Measurements from ENCODE around the gene ARHGEF3. TPM values are rescaled to one million over a fixed set of nuclear protein-coding genes. Genes with fewer than 3 reads are reported as not detected.

Gene ARHGEF3
- total RNA-seq, 4 donors from 2014 or later, result 13.3 to 28.5 (median 19.1) TPM

- 20 to 26% methylated on average over 8 of the region's 8 CpGs for WGBS, 2 donors
These were observed 17.9 kb downstream of the ARHGEF3 start for GRCh38 chr3:56783644-56784447.

GRCh38 chr3:56782906-56783305 lies 18.8 kb downstream of the ARHGEF3 start:
- intact Hi-C loops (cut with DNase I; ENCODE audit: low total_unique reads), result no loop called here
- 75 to 76% methylated on average over 2 of the region's 2 CpGs for WGBS, 2 donors
- no peak for TF ChIP-seq CTCF (IDR thresholded peaks at IDR 0.05)
- TF ChIP-seq POLR2A (IDR thresholded peaks at IDR 0.05), result no peak
- DNase-seq (ENCODE audit: low spot score in 2 of 2), result peak in 1 of 2 donors; percentile 42
- H3K4me3 ChIP-seq (ENCODE audit: low read depth, poor library complexity, severe bottlenecking), result no peak overlapping the region

More at GRCh38 chr3:56783644-56784447, 17.9 kb downstream of the ARHGEF3 start:
- H3K4me3 ChIP-seq (ENCODE audit: low read depth, poor library complexity, severe bottlenecking), result no peak overlapping the region
- intact Hi-C loops (cut with DNase I; ENCODE audit: low total_unique reads), result no loop called here
- TF ChIP-seq POLR2A (IDR thresholded peaks at IDR 0.05) (no peak), CTCF (IDR thresholded peaks at IDR 0.05) (no peak)
- peak; percentile 60 to 86 for DNase-seq (ENCODE audit: low spot score in 2 of 2)

GRCh38 chr3:56782215-56782614 lies 19.5 kb downstream of the ARHGEF3 start:
- no peak overlapping the region for H3K4me3 ChIP-seq (ENCODE audit: low read depth, poor library complexity, severe bottlenecking)
- WGBS, 2 donors, result 87% methylated on average over 4 of the region's 4 CpGs
- TF ChIP-seq POLR2A (IDR thresholded peaks at IDR 0.05) (no peak), CTCF (IDR thresholded peaks at IDR 0.05) (no peak)
- peak in 1 of 2 donors; percentile 6 for DNase-seq (ENCODE audit: low spot score in 2 of 2)
- intact Hi-C loops (cut with DNase I; ENCODE audit: low total_unique reads), result no loop called here

GRCh38 chr3:56781762-56782161 lies 20.0 kb downstream of the ARHGEF3 start:
- intact Hi-C loops (cut with DNase I; ENCODE audit: low total_unique reads), result no loop called here
- no peak overlapping the region for H3K4me3 ChIP-seq (ENCODE audit: low read depth, poor library complexity, severe bottlenecking)
- TF ChIP-seq CTCF (IDR thresholded peaks at IDR 0.05) (no peak), POLR2A (IDR thresholded peaks at IDR 0.05) (no peak)
- peak in 1 of 2 donors; percentile 29 for DNase-seq (ENCODE audit: low spot score in 2 of 2)
- WGBS, 2 donors, result 90 to 100% methylated on average over 2 of the region's 2 CpGs

- WGBS, 2 donors, result 90 to 100% methylated on average over 2 of the region's 2 CpGs
- intact Hi-C loops (cut with DNase I; ENCODE audit: low total_unique reads), result no loop called here
- H3K4me3 ChIP-seq (ENCODE audit: low read depth, poor library complexity, severe bottlenecking), result no peak overlapping the region
- no peak for DNase-seq (ENCODE audit: low spot score in 2 of 2)
- no peak for TF ChIP-seq CTCF (IDR thresholded peaks at IDR 0.05)
- no peak for TF ChIP-seq POLR2A (IDR thresholded peaks at IDR 0.05)
These were observed 20.8 kb downstream of the ARHGEF3 start for GRCh38 chr3:56780936-56781335.

Measured in lower leg skin (tissue), 4 donors.